Glutamatergic neuron (in vitro differentiated cells): ENCODE results near the gene GLCCI1. TPM values are rescaled to one million over a fixed set of nuclear protein-coding genes. Genes with fewer than 3 reads are reported as not detected.
A peak's percentile ranks its signal among the peaks of the same experiment; 100 is the strongest.

ENCODE experiments used
- DNase-seq: peaks from one replicate; pipeline ENCODE4 v3.0.0; 2022
- H3K27ac Mint-ChIP-seq: one replicate; pipeline ENCODE4 v1.8.0; 2020; ENCODE audit warnings: mild to moderate bottlenecking, mixed read lengths, inconsistent platforms; ENCODE audit not compliant: unreplicated experiment
- H3K27me3 Mint-ChIP-seq: one replicate; pipeline ENCODE4 v1.8.0; 2020; ENCODE audit warnings: mild to moderate bottlenecking, moderate library complexity, mixed read lengths, inconsistent platforms; ENCODE audit not compliant: unreplicated experiment
- H3K36me3 Mint-ChIP-seq: one replicate; pipeline ENCODE4 v1.8.0; 2020; ENCODE audit warnings: mild to moderate bottlenecking, mixed read lengths, inconsistent platforms; ENCODE audit not compliant: unreplicated experiment
- H3K4me1 Mint-ChIP-seq: one replicate; pipeline ENCODE4 v1.8.0; 2020; ENCODE audit warnings: mild to moderate bottlenecking, low read depth, mixed read lengths, inconsistent platforms; ENCODE audit not compliant: unreplicated experiment
- H3K4me3 Mint-ChIP-seq: one replicate; pipeline ENCODE4 v1.8.0; 2020; ENCODE audit warnings: mild to moderate bottlenecking, mixed read lengths, inconsistent platforms; ENCODE audit not compliant: unreplicated experiment
- H3K9me3 Mint-ChIP-seq: one replicate; pipeline ENCODE4 v1.8.0; 2020; ENCODE audit warnings: mild to moderate bottlenecking, moderate library complexity, mixed read lengths, inconsistent platforms; ENCODE audit not compliant: unreplicated experiment
- CTCF ChIP-seq: fragments of 200-600 bp; sonication (generic); IDR thresholded peaks from one replicate; pipeline ENCODE4 v1.5.0; 2021; ENCODE audit not compliant: partially characterized antibody, unreplicated experiment
- total RNA-seq: library from RNA; stranded (reverse); fragmentation: NEBNext Ultra II Directional; extraction: Animal tissue kit (Norgen Biotek cat#: 25700); gene quantifications from one replicate; pipeline ENCODE4 v1.2.1, GENCODE V29; 2021; ENCODE audit not compliant: unreplicated experiment

Gene GLCCI1
- total RNA-seq, 1 donor from 2014 or later, result 30.7 TPM

GRCh38 chr7:7966141-7966734, 2.4 kb upstream of the GLCCI1 start:
- Mint-ChIP-seq H3K4me3 (no peak overlapping the region), H3K9me3 (peaks cover 4% of the 10 kb centered on the region), H3K27ac (no peak overlapping the region), H3K36me3 (no peaks in the 10 kb centered on the region), H3K4me1 (peaks cover 2% of the 10 kb centered on the region), H3K27me3 (peaks cover 1% of the 10 kb centered on the region)
- DNase-seq, result no peak
- TF ChIP-seq CTCF, result no peak

GRCh38 chr7:7967886-7968543, 581 bp upstream of the GLCCI1 start:
- TF ChIP-seq CTCF, result no peak
- no peak overlapping the region for H3K27ac Mint-ChIP-seq
- peaks cover 2% of the 10 kb centered on the region for H3K4me1 Mint-ChIP-seq
- peaks cover 4% of the 10 kb centered on the region for H3K9me3 Mint-ChIP-seq
- no peaks in the 10 kb centered on the region for H3K36me3 Mint-ChIP-seq
- peaks cover 1% of the 10 kb centered on the region for H3K27me3 Mint-ChIP-seq
- no peak for DNase-seq
- peak overlapping the region; percentile 100 for H3K4me3 Mint-ChIP-seq

- H3K36me3 Mint-ChIP-seq, result no peaks in the 10 kb centered on the region
- peaks cover 3% of the 10 kb centered on the region for H3K27me3 Mint-ChIP-seq
- TF ChIP-seq CTCF, result no peak
- H3K9me3 Mint-ChIP-seq, result peaks cover 4% of the 10 kb centered on the region
- H3K4me1 Mint-ChIP-seq, result no peaks in the 10 kb centered on the region
- DNase-seq, result peak; percentile 43
- H3K4me3 Mint-ChIP-seq, result no peak overlapping the region
- H3K27ac Mint-ChIP-seq, result no peak overlapping the region
Observed at GRCh38 chr7:7969306-7970236, 975 bp downstream of the GLCCI1 start.

GRCh38 chr7:7970237-7970530, 1.6 kb downstream of the GLCCI1 start:
- Mint-ChIP-seq H3K27me3 (peaks cover 3% of the 10 kb centered on the region), H3K4me1 (no peaks in the 10 kb centered on the region), H3K27ac (no peak overlapping the region), H3K36me3 (no peaks in the 10 kb centered on the region), H3K9me3 (peaks cover 4% of the 10 kb centered on the region), H3K4me3 (no peak overlapping the region)
- DNase-seq, result peak; percentile 50
- no peak for TF ChIP-seq CTCF
